Fibroblast of villous mesenchyme (primary cell): ENCODE measurements around the gene RPS6KB2. TPM values are rescaled to one million over a fixed set of nuclear protein-coding genes. Genes with fewer than 3 reads are reported as not detected.

ENCODE experiments used
- DNase-seq: peaks from one replicate; pipeline ENCODE4 v3.0.0-alpha.2; 2010; ENCODE audit warnings: low read depth
- H3K4me3 ChIP-seq: 2 replicates; pipeline ENCODE4 v1.5.1; 2011; ENCODE audit warnings: low read depth, mild to moderate bottlenecking, low read length
- CTCF ChIP-seq: IDR thresholded peaks from 2 replicates; pipeline ENCODE4 v1.5.1; 2012; ENCODE audit warnings: low read depth, mild to moderate bottlenecking, low read length; ENCODE audit not compliant: insufficient read depth
- total RNA-seq: library from RNA; depleted of rRNA; stranded (reverse); fragments of >200 nt; gene quantifications from 2 replicates; pipeline ENCODE4 v1.2.3, GENCODE V29; 2012

RPS6KB2 gene
- total RNA-seq, 1 donor: 42.3 TPM

- peak overlapping the region; percentile 88 for H3K4me3 ChIP-seq
- no peak for DNase-seq
- TF ChIP-seq CTCF: no peak
These were observed 36.0 kb upstream of the RPS6KB2 start for GRCh38 chr11:67392183-67392715.

- TF ChIP-seq CTCF: no peak
- no peak for DNase-seq
- H3K4me3 ChIP-seq: no peak overlapping the region
These were observed 34.9 kb upstream of the RPS6KB2 start for GRCh38 chr11:67393437-67393836.

GRCh38 chr11:67393990-67394389, 34.3 kb upstream of the RPS6KB2 start:
- no peak overlapping the region for H3K4me3 ChIP-seq
- TF ChIP-seq CTCF: no peak
- no peak for DNase-seq

- TF ChIP-seq CTCF: no peak
- DNase-seq: no peak
- no peak overlapping the region for H3K4me3 ChIP-seq
These were observed 32.6 kb upstream of the RPS6KB2 start for GRCh38 chr11:67395555-67396258.

GRCh38 chr11:67396259-67396581, 32.1 kb upstream of the RPS6KB2 start:
- no peak for TF ChIP-seq CTCF
- H3K4me3 ChIP-seq: no peak overlapping the region
- DNase-seq: no peak

- no peak for DNase-seq
- no peak for TF ChIP-seq CTCF
- H3K4me3 ChIP-seq: no peak overlapping the region
These were observed 31.5 kb upstream of the RPS6KB2 start for GRCh38 chr11:67396587-67397389.
